Endodermal cell (in vitro differentiated cells): Measurements from ENCODE around the gene WDR45. TPM values are rescaled to one million over a fixed set of nuclear protein-coding genes. Genes with fewer than 3 reads are reported as not detected.
A peak's percentile ranks its signal among the peaks of the same experiment; 100 is the strongest.

Experiments used
- DNase-seq: peaks from one replicate; pipeline ENCODE4 v3.0.0-alpha.2; 2017
- H3K27ac ChIP-seq: 2 replicates; pipeline ENCODE4 v1.5.1; 2013; ENCODE audit warnings: mild to moderate bottlenecking, low read depth, low read length, moderate library complexity
- H3K27me3 ChIP-seq: 2 replicates; pipeline ENCODE4 v1.6.1; 2013; ENCODE audit warnings: mild to moderate bottlenecking, low read length, moderate library complexity; ENCODE audit not compliant: insufficient read depth, control insufficient read depth, poor library complexity, severe bottlenecking
- H3K36me3 ChIP-seq: 2 replicates; pipeline ENCODE4 v1.7.0; 2013; ENCODE audit warnings: mild to moderate bottlenecking, low read length, moderate library complexity; ENCODE audit not compliant: control insufficient read depth, insufficient read depth
- H3K4me1 ChIP-seq: one replicate; pipeline ENCODE4 v1.7.0; 2013; ENCODE audit warnings: low read length; ENCODE audit not compliant: control insufficient read depth, insufficient read depth
- H3K4me3 ChIP-seq: 2 replicates; pipeline ENCODE4 v1.5.1; 2013; ENCODE audit warnings: mild to moderate bottlenecking, low read length, moderate library complexity
- H3K9ac ChIP-seq: 2 replicates; pipeline ENCODE4 v1.6.1; 2013; ENCODE audit warnings: mild to moderate bottlenecking, low read length, moderate library complexity; ENCODE audit not compliant: poor library complexity, severe bottlenecking; ENCODE audit errors: extremely low read depth
- H3K9me3 ChIP-seq: 2 replicates; pipeline ENCODE4 v1.6.1; 2013; ENCODE audit warnings: mild to moderate bottlenecking, low read length, moderate library complexity; ENCODE audit not compliant: control insufficient read depth
- H3K27ac Mint-ChIP-seq: 2 replicates; pipeline ENCODE4 v1.8.0; 2020; ENCODE audit warnings: mixed read lengths
- H3K27me3 Mint-ChIP-seq: 2 replicates; pipeline ENCODE4 v1.8.0; 2021; ENCODE audit warnings: mild to moderate bottlenecking, mixed read lengths; ENCODE audit not compliant: insufficient read depth
- H3K36me3 Mint-ChIP-seq: 2 replicates; pipeline ENCODE4 v1.8.0; 2020; ENCODE audit warnings: low read depth, mixed read lengths
- H3K4me1 Mint-ChIP-seq: 2 replicates; pipeline ENCODE4 v1.8.0; 2020; ENCODE audit warnings: mixed read lengths
- H3K4me3 Mint-ChIP-seq: 2 replicates; pipeline ENCODE4 v1.8.0; 2020; ENCODE audit warnings: mild to moderate bottlenecking, moderate library complexity, mixed read lengths
- H3K9me3 Mint-ChIP-seq: 2 replicates; pipeline ENCODE4 v1.8.0; 2020; ENCODE audit warnings: mild to moderate bottlenecking, mixed read lengths
- CTCF ChIP-seq: fragments of 200-600 bp; sonication (generic); conservative IDR thresholded peaks from 2 replicates; pipeline ENCODE4 v1.5.0; 2021; ENCODE audit warnings: antibody characterized with exemption, mild to moderate bottlenecking
- WGBS, 2 experiments: methylation state at CpG; one replicate each; pipeline versions ENCODE4 v1.1.5 to v1.1.7; 2013; ENCODE audit warnings: missing lambda C conversion rate in 2 of 2, mixed read lengths in 1 of 2; ENCODE audit not compliant: insufficient coverage in 1 of 2, insufficient read length in 1 of 2; 5-methylcytosine and 5-hydroxymethylcytosine counted together
- total RNA-seq, 2 donors: library from RNA; stranded (reverse); fragmentation: NEBNext Ultra II Directional in 1 of 2; extraction: Animal tissue kit (Norgen Biotek cat#: 25700) in 1 of 2; gene quantifications; 2 replicates in 1 of 2; 3 replicates in 1 of 2; pipeline ENCODE4 v1.2.1, GENCODE V29; 2021

The WDR45 gene
- total RNA-seq, 2 donors from 2014 or later: 29.8 to 42.5 TPM

- DNase-seq: no peak
- peak overlapping the region; percentile 68 for H3K27ac ChIP-seq
- peak overlapping the region; percentile 88 for H3K4me3 ChIP-seq
- H3K27me3 ChIP-seq: no peaks in the 10 kb centered on the region
- Mint-ChIP-seq H3K4me1 (peaks cover 18% of the 10 kb centered on the region), H3K36me3 (peaks cover 22% of the 10 kb centered on the region), H3K27ac (peak overlapping the region; percentile 96), H3K9me3 (peaks cover 65% of the 10 kb centered on the region), H3K4me3 (peak overlapping the region; percentile 83), H3K27me3 (no peaks in the 10 kb centered on the region)
- no peak for TF ChIP-seq CTCF
- H3K36me3 ChIP-seq: peaks cover 25% of the 10 kb centered on the region
- H3K4me1 ChIP-seq: peaks cover 3% of the 10 kb centered on the region
- no peaks in the 10 kb centered on the region for H3K9me3 ChIP-seq
- 13 to 40% methylated on average over 1 to 5 of the region's 7 CpGs for WGBS, 2 experiments
- no peak overlapping the region for H3K9ac ChIP-seq
These were observed 39.2 kb downstream of the WDR45 start for GRCh38 chrX:49040376-49040955.

- Histone ChIP-seq H3K9me3 (no peaks in the 10 kb centered on the region), H3K4me3 (peak overlapping the region; percentile 88), H3K4me1 (peaks cover 3% of the 10 kb centered on the region), H3K27ac (peak overlapping the region; percentile 72), H3K9ac (peak overlapping the region; percentile 34), H3K36me3 (peaks cover 25% of the 10 kb centered on the region), H3K27me3 (no peaks in the 10 kb centered on the region)
- Mint-ChIP-seq H3K27ac (peak overlapping the region; percentile 96), H3K4me1 (peaks cover 18% of the 10 kb centered on the region), H3K36me3 (peaks cover 23% of the 10 kb centered on the region), H3K4me3 (peak overlapping the region; percentile 83), H3K9me3 (peaks cover 61% of the 10 kb centered on the region), H3K27me3 (no peaks in the 10 kb centered on the region)
- 5% methylated on average over 9 of the region's 9 CpGs; no CpG with 5 or more reads in 1 of the 2 experiments for WGBS, 2 experiments
- peak; percentile 96 for DNase-seq
- TF ChIP-seq CTCF: no peak
These were observed 39.9 kb downstream of the WDR45 start for GRCh38 chrX:49039598-49040375.

- H3K27me3 Mint-ChIP-seq: no peaks in the 10 kb centered on the region
These were observed 41.7 kb downstream of the WDR45 start for GRCh38 chrX:49037883-49038475.

More at GRCh38 chrX:49037883-49038475, 41.7 kb downstream of the WDR45 start:
- Mint-ChIP-seq H3K9me3 (peaks cover 60% of the 10 kb centered on the region), H3K27ac (no peak overlapping the region), H3K4me3 (no peak overlapping the region), H3K4me1 (peaks cover 18% of the 10 kb centered on the region), H3K36me3 (peaks cover 40% of the 10 kb centered on the region)
- H3K27me3 ChIP-seq: no peaks in the 10 kb centered on the region
- H3K9ac ChIP-seq: no peak overlapping the region
- TF ChIP-seq CTCF: no peak
- peaks cover 3% of the 10 kb centered on the region for H3K4me1 ChIP-seq
- no peak overlapping the region for H3K4me3 ChIP-seq
- H3K27ac ChIP-seq: no peak overlapping the region
- H3K36me3 ChIP-seq: peaks cover 32% of the 10 kb centered on the region
- no peaks in the 10 kb centered on the region for H3K9me3 ChIP-seq
- WGBS, 2 experiments: 87 to 97% methylated on average over 3 to 15 of the region's 15 CpGs
- no peak for DNase-seq
